ENCODE data around the gene MCCC2. TPM values are rescaled to one million over a fixed set of nuclear protein-coding genes. Genes with fewer than 3 reads are reported as not detected.
A peak's percentile ranks its signal among the peaks of the same experiment; 100 is the strongest.

Gene MCCC2
- total RNA-seq (2021; fragmentation: NEBNext Ultra II Directional; extraction: Animal tissue kit (Norgen Biotek cat#: 25700)) = 71.4 and 71.7 TPM in 2 replicates
- polyA plus RNA-seq (2011; rRNA removed) = 60.6 and 86.6 TPM in 2 replicates
- 55.4 TPM for polyA plus RNA-seq (2011; cell fraction: cytosol; rRNA removed)
- polyA plus RNA-seq (2011; cell fraction: nucleus; rRNA removed) = 35.4 TPM
- 49.7 to 72.0 TPM (median 59.3 TPM) in 4 replicates for polyA plus RNA-seq (2012, experiment 1 of 2)
- 22.6 TPM for polyA plus RNA-seq (2012, experiment 2 of 2)
- 51.5 TPM for polyA plus RNA-seq (2013, experiment 1 of 2)
- 50.1 TPM for polyA plus RNA-seq (2013, experiment 2 of 2)
- 53.6 and 101 TPM in 2 replicates for polyA minus RNA-seq (2011; rRNA and poly(A)+ RNA removed)
- 36.5 TPM for polyA minus RNA-seq (2011; cell fraction: cytosol; rRNA and poly(A)+ RNA removed)
- polyA minus RNA-seq (2011; cell fraction: nucleus; rRNA and poly(A)+ RNA removed) = 46.2 TPM
- long read RNA-seq, experiment 1, partial matches to known transcripts = 55 of 70 reads
- long read RNA-seq, experiment 1, other reads (novel, unspliced or antisense) = 15 of 70 reads
- long read RNA-seq, experiment 2, partial matches to known transcripts = 5 of 9 reads
- long read RNA-seq, experiment 2, other reads (novel, unspliced or antisense) = 4 of 9 reads

GRCh38 chr5:71586941-71587765, at the start of gene MCCC2:
Gene MCCC2 (plus strand): TSS chr5:71587340. CDS start chr5:71587426, 86 bp downstream.
- H2BK120ac ChIP-seq (replicated peaks; ENCODE audit: low read depth, low read length) = no peak within 1 kb of the TSS
- H3K4me1 ChIP-seq (replicated peaks in 1 of 4; ENCODE audit: control insufficient read depth in 3 of 4, insufficient read depth in 4 of 4, low read length in 3 of 4) = peaks cover 0 to 9% (median 0%) of the 10 kb centered on the region in 4 experiments; a peak in 3 of 7 replicates
- H3K4me2 ChIP-seq (ENCODE audit: insufficient read depth in 1 of 2, low read depth in 2 of 2, low read length in 2 of 2) = peak within 1 kb of the TSS; percentile 76 to 82
- peaks cover 6% of the 10 kb centered on the region for H3K23me2 ChIP-seq (ENCODE audit: low read depth, low read length)
- H3K27ac ChIP-seq (ENCODE audit: low read depth, low read length) = peak within 1 kb of the TSS; percentile 91
- peak within 1 kb of the TSS; percentile 91 for H3K18ac ChIP-seq (ENCODE audit: extremely low read depth, low read length)
- FAIRE-seq (peak; percentile 50), DNase-seq (ENCODE audit: low read depth in 1 of 2, low spot score in 2 of 2) (peak; percentile 93 to 98)
- H3K79me1 ChIP-seq (ENCODE audit: low read depth, low read length) = no peaks in the 10 kb centered on the region; the same call in 1 of the 2 replicates
- no peaks in the 10 kb centered on the region for H3K9me3 ChIP-seq (ENCODE audit: insufficient read depth in 2 of 2, low read depth in 1 of 2, low read length in 1 of 2)
- H4K8ac ChIP-seq (ENCODE audit: extremely low read depth, insufficient read depth, low read length) = peak within 1 kb of the TSS; percentile 98
- no peak within 1 kb of the TSS for H2BK20ac ChIP-seq (ENCODE audit: low read length)
- H2AFZ ChIP-seq (ENCODE audit: low read length) = peak within 1 kb of the TSS; percentile 97
- peak within 1 kb of the TSS; percentile 85; the same call in 1 of the 2 replicates for H2BK12ac ChIP-seq (ENCODE audit: low read depth, low read length)
- CTCF ChIA-PET (ENCODE audit: partially characterized antibody) = interaction anchor here (1.0 to 1.2 kb wide), 3 partner anchors 14 to 170 kb away, joined by 3 to 5 read pairs (median 3); no protein-coding TSS in a partner anchor
- no peak within 1 kb of the TSS for H2AK5ac ChIP-seq (ENCODE audit: low read depth, low read length)
- POLR2A ChIA-PET (ENCODE audit: partially characterized antibody) = interaction anchor here (0.8 to 2.5 kb wide), 15 partner anchors 9 to 733 kb away, joined by 3 to 10 read pairs (median 4); partner anchors contain the start of genes BDP1, MRPS27 and PTCD2
- H3K27me3 ChIP-seq (replicated peaks in 1 of 4; ENCODE audit: control insufficient read depth in 3 of 4, extremely low read depth in 1 of 4, insufficient read depth in 3 of 4, low read length in 3 of 4) = no peaks in the 10 kb centered on the region
- no peak within 1 kb of the TSS for H3K14ac ChIP-seq (ENCODE audit: insufficient read length)
- no peak within 1 kb of the TSS for H3K23ac ChIP-seq (ENCODE audit: insufficient read length)
- peak within 1 kb of the TSS; percentile 60 for H3K56ac ChIP-seq (replicated peaks; ENCODE audit: insufficient read length, low read depth, low read length)
- H3K36me3 ChIP-seq (ENCODE audit: control insufficient read depth in 2 of 4, insufficient read depth in 4 of 4, low read length in 3 of 4) = no peaks in the 10 kb centered on the region
- H3K79me2 ChIP-seq (ENCODE audit: control insufficient read depth in 1 of 2, insufficient read depth in 2 of 2, low read length in 2 of 2) = peaks cover 5 to 41% of the 10 kb centered on the region in 2 experiments
- peaks cover 0 to 2% of the 10 kb centered on the region in 2 experiments for H4K20me1 ChIP-seq (replicated peaks in 1 of 2; ENCODE audit: control insufficient read depth in 1 of 2, insufficient read depth in 2 of 2, low read length in 2 of 2)
- H4K5ac ChIP-seq (ENCODE audit: insufficient read length, low read depth, low read length) = peak within 1 kb of the TSS; percentile 58
- H3K4me3 ChIP-seq (ENCODE audit: extremely low read depth in 1 of 4, insufficient read depth in 2 of 4, low read depth in 3 of 4, low read length in 4 of 4) = peak within 1 kb of the TSS; percentile 56 to 83 (median 81)
- WGBS, 2 experiments (ENCODE audit: extremely low coverage in 1 of 2, insufficient coverage in 1 of 2, insufficient read length in 1 of 2, insufficient replicate concordance in 2 of 2, low coverage in 1 of 2, low lambda C conversion rate in 2 of 2, missing lambda C conversion rate in 1 of 2) = 0% methylated on average over 38 of the region's 56 CpGs; no CpG with 5 or more reads in 1 of the 2 experiments
- H2BK15ac ChIP-seq (ENCODE audit: low read length) = peak within 1 kb of the TSS; percentile 21
- H4K91ac ChIP-seq (replicated peaks; ENCODE audit: insufficient read length, low read length) = peak within 1 kb of the TSS; percentile 76
- H3K9ac ChIP-seq (replicated peaks in 1 of 4; ENCODE audit: extremely low read depth in 1 of 4, low read depth in 3 of 4, low read length in 3 of 4) = peak within 1 kb of the TSS; percentile 79 to 89 (median 85)
- peak within 1 kb of the TSS; percentile 90; the same call in 1 of the 2 replicates for H2BK5ac ChIP-seq (ENCODE audit: low read depth, low read length)
- peak within 1 kb of the TSS; percentile 75 for H3K4ac ChIP-seq (replicated peaks; ENCODE audit: insufficient read length, low read depth, low read length)
- TF ChIP-seq SAP30 (IDR thresholded peaks at IDR 0.05; ENCODE audit: insufficient read depth, insufficient replicate concordance, low read length) = no peak
- TF ChIP-seq CTBP2 (IDR thresholded peaks at IDR 0.05; ENCODE audit: borderline replicate concordance, insufficient read depth, insufficient read length, low read length) = no peak
- no peak for TF ChIP-seq POU5F1 (IDR thresholded peaks at IDR 0.05; ENCODE audit: low read depth, low read length)
- peak; percentile 75 for TF ChIP-seq TBP (IDR thresholded peaks at IDR 0.05; ENCODE audit: low read depth, low read length)
- TF ChIP-seq MAFK (IDR thresholded peaks at IDR 0.05; ENCODE audit: low read depth, low read length) = no peak
- no peak for TF ChIP-seq CEBPB (IDR thresholded peaks at IDR 0.05; ENCODE audit: low read depth, low read length)
- no peak for TF ChIP-seq SIRT6 (IDR thresholded peaks at IDR 0.05; ENCODE audit: low read length)
- TF ChIP-seq SIN3A (conservative IDR thresholded peaks at IDR 0.05 in 1 of 2, IDR thresholded peaks at IDR 0.05 in 1 of 2; ENCODE audit: low read depth in 1 of 2, low read length in 2 of 2) = 0 out of 4 replicates have a peak, but pooled peaks have one; percentile 30 to 59

Measured in H1 (cell line).